ENCODE measurements around the gene LYAR.

LYAR gene

DNA sequence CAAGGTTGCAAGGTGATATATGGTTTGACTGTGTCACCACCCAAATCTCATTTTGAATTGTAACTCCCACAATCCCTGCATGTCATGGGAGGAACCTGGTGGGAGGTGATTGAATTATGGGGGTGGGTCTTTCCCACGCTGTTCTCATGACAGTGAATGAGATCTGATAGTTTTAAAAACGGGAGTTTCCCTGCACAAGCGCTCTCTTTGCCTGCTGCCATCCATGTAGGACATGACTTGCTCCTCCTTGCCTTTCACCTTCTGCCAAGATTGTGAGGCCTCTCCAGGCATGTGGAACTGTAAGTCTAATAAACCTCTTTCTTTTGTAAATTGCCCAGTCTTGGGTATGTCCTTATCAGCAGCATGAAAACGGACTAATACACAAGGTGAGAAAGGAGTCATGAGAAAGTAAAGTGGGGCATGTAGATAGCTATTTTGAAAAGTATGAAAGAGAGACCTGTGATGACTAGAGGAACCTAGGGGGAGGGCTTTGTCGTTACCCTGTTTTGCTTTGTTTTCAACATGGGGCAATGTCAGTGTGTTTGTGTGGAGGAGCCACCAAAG is 6.4 kb upstream of the LYAR start:
- TF ChIP-seq, protein P1, sequence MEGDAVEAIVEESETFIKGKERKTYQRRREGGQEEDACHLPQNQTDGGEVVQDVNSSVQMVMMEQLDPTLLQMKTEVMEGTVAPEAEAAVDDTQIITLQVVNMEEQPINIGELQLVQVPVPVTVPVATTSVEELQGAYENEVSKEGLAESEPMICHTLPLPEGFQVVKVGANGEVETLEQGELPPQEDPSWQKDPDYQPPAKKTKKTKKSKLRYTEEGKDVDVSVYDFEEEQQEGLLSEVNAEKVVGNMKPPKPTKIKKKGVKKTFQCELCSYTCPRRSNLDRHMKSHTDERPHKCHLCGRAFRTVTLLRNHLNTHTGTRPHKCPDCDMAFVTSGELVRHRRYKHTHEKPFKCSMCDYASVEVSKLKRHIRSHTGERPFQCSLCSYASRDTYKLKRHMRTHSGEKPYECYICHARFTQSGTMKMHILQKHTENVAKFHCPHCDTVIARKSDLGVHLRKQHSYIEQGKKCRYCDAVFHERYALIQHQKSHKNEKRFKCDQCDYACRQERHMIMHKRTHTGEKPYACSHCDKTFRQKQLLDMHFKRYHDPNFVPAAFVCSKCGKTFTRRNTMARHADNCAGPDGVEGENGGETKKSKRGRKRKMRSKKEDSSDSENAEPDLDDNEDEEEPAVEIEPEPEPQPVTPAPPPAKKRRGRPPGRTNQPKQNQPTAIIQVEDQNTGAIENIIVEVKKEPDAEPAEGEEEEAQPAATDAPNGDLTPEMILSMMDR (IDR thresholded peaks at IDR 0.05): no peak
- Mint-ChIP-seq H3K4me3 (no peak overlapping the region), H3K4me1 (peaks cover 4% of the 10 kb centered on the region), H3K27me3 (ENCODE audit: low read depth, poor library complexity) (no peaks in the 10 kb centered on the region), H3K36me3 (ENCODE audit: low read depth) (peaks cover 25% of the 10 kb centered on the region), H3K9me3 (peaks cover 20% of the 10 kb centered on the region), H3K27ac (no peak overlapping the region)
- DNase-seq: no peak

DNA sequence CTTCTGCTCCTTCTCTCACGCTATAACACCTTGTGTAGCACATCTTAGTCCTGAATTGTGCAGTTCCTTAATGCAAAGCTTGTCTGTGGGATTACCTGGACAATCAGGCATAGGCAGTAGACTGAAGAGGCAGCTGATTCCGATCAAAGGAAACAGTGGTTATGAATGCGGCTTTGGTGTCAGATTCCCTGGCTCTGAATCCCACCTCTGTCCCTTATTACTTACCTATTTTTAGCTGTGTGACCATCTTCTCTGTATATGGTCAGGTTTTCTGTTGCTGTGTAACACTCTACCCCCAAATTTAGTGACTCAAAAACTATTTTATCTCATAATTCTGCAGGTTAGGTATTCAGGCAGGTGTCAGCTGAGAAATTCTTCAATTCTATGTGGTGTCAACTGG is 3.3 kb upstream of the LYAR start:
- H3K36me3 Mint-ChIP-seq (ENCODE audit: low read depth): peaks cover 25% of the 10 kb centered on the region
- peaks cover 20% of the 10 kb centered on the region for H3K9me3 Mint-ChIP-seq
- no peak overlapping the region for H3K4me3 Mint-ChIP-seq
- H3K27ac Mint-ChIP-seq: no peak overlapping the region
- DNase-seq: no peak
- TF ChIP-seq, protein P1 (IDR thresholded peaks at IDR 0.05): no peak
- H3K27me3 Mint-ChIP-seq (ENCODE audit: low read depth, poor library complexity): peaks cover 4% of the 10 kb centered on the region
- peaks cover 25% of the 10 kb centered on the region for H3K4me1 Mint-ChIP-seq

- peak overlapping the region; percentile 89 for H3K27ac Mint-ChIP-seq
- no peak for DNase-seq
- peaks cover 29% of the 10 kb centered on the region for H3K4me1 Mint-ChIP-seq
- TF ChIP-seq, protein P1 (IDR thresholded peaks at IDR 0.05): no peak
- peaks cover 4% of the 10 kb centered on the region for H3K27me3 Mint-ChIP-seq (ENCODE audit: low read depth, poor library complexity)
- H3K9me3 Mint-ChIP-seq: peaks cover 1% of the 10 kb centered on the region
- peak overlapping the region; percentile 96 for H3K4me3 Mint-ChIP-seq
- peaks cover 18% of the 10 kb centered on the region for H3K36me3 Mint-ChIP-seq (ENCODE audit: low read depth)
Observed at GRCh38 chr4:4289597-4289940, 385 bp downstream of the LYAR start.

GRCh38 chr4:4289055-4289454 is 899 bp downstream of the LYAR start:
- Mint-ChIP-seq H3K36me3 (ENCODE audit: low read depth) (peaks cover 19% of the 10 kb centered on the region), H3K4me3 (peak overlapping the region; percentile 96), H3K4me1 (peaks cover 29% of the 10 kb centered on the region), H3K27me3 (ENCODE audit: low read depth, poor library complexity) (peaks cover 4% of the 10 kb centered on the region), H3K27ac (no peak overlapping the region), H3K9me3 (no peaks in the 10 kb centered on the region)
- TF ChIP-seq, protein P1 (IDR thresholded peaks at IDR 0.05): no peak
- no peak for DNase-seq

DNA sequence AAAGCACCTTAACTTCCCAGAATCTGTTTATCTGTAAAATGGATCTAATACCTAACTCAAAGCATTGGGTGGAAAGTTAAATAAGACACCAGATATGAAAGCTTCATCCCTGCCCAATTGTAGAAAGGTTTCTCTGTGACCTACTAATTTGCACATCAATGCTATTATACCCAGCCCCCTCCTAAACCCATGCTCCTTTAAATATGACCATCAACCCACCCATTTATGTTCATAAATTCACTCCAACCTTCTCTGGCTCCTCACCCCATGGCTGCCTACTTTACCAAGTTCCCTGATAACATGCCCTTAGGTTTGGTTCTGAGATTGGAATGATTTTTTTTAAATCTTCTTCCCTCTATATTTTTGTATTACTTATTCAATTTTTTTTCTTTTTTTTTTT is 1.9 kb downstream of the LYAR start:
- TF ChIP-seq, protein P1 (IDR thresholded peaks at IDR 0.05): no peak
- Mint-ChIP-seq H3K4me3 (peak overlapping the region; percentile 40), H3K27ac (no peak overlapping the region), H3K4me1 (peaks cover 29% of the 10 kb centered on the region), H3K9me3 (no peaks in the 10 kb centered on the region), H3K27me3 (ENCODE audit: low read depth, poor library complexity) (peaks cover 4% of the 10 kb centered on the region), H3K36me3 (ENCODE audit: low read depth) (peaks cover 27% of the 10 kb centered on the region)
- DNase-seq: no peak

- no peak overlapping the region for H3K4me3 Mint-ChIP-seq
- H3K27ac Mint-ChIP-seq: no peak overlapping the region
- H3K27me3 Mint-ChIP-seq (ENCODE audit: low read depth, poor library complexity): peaks cover 7% of the 10 kb centered on the region
- no peak for DNase-seq
- peaks cover 51% of the 10 kb centered on the region for H3K36me3 Mint-ChIP-seq (ENCODE audit: low read depth)
- H3K9me3 Mint-ChIP-seq: no peaks in the 10 kb centered on the region
- TF ChIP-seq, protein P1 (IDR thresholded peaks at IDR 0.05): no peak
- peaks cover 16% of the 10 kb centered on the region for H3K4me1 Mint-ChIP-seq
Observed at GRCh38 chr4:4284827-4285618, 4.9 kb downstream of the LYAR start.

Data from nephron progenitor cell (in vitro differentiated cells).